Measurements from ENCODE around the gene CRABP1.

- TF ChIP-seq CTCF (IDR thresholded peaks at IDR 0.05) = no peak
- TF ChIP-seq EZH2phosphoT487 (IDR thresholded peaks at IDR 0.05) = no peak
Observed at GRCh38 chr15:78396186-78396814, 56.1 kb downstream of the CRABP1 start.
